ENCODE measurements around the gene DPF3. TPM values are rescaled to one million over a fixed set of nuclear protein-coding genes. Genes with fewer than 3 reads are reported as not detected.
A peak's percentile ranks its signal among the peaks of the same experiment; 100 is the strongest.

The DPF3 gene
- total and polyA plus RNA-seq, 4 donors: 0.17 to 3.9 (median 0.52) TPM

- no peak overlapping the region for H3K9ac ChIP-seq (ENCODE audit: insufficient read depth in 1 of 2, low read length in 2 of 2)
- WGBS, 2 donors: 81 to 85% methylated on average over 7 of the region's 7 CpGs
- no peaks in the 10 kb centered on the region for H3K27me3 ChIP-seq (ENCODE audit: control insufficient read depth in 3 of 3, insufficient read depth in 3 of 3, low read length in 2 of 3)
- no peak for TF ChIP-seq CTCF (IDR thresholded peaks at IDR 0.05; ENCODE audit: control extremely low read depth, extremely low read depth)
- H3K27ac ChIP-seq (ENCODE audit: low read depth in 1 of 2, low read length in 1 of 2): no peak overlapping the region
- H3K4me1 ChIP-seq (ENCODE audit: control insufficient read depth in 5 of 5, insufficient read depth in 5 of 5, low read length in 5 of 5): peaks cover 0 to 8% (median 2%) of the 10 kb centered on the region in 5 donors
- DNase-seq (no peak), ATAC-seq (ENCODE audit: insufficient read depth, low FRiP score) (no peak)
- H3K9me3 ChIP-seq (ENCODE audit: control insufficient read depth in 4 of 4, insufficient read depth in 3 of 4, low read length in 3 of 4): no peaks in the 10 kb centered on the region
- no peak overlapping the region for H3K4me3 ChIP-seq
- no peaks in the 10 kb centered on the region for H3K36me3 ChIP-seq (ENCODE audit: control insufficient read depth in 4 of 4, insufficient read depth in 4 of 4, low read length in 4 of 4)
Measured at GRCh38 chr14:72793156-72793939, 100.6 kb downstream of the DPF3 start.

- Histone ChIP-seq H3K4me1 (ENCODE audit: control insufficient read depth in 5 of 5, insufficient read depth in 5 of 5, low read length in 5 of 5) (peaks cover 0 to 8% (median 2%) of the 10 kb centered on the region in 5 donors), H3K4me3 (no peak overlapping the region), H3K27ac (ENCODE audit: low read depth in 1 of 2, low read length in 1 of 2) (peak overlapping the region in 1 of 2 donors; percentile 82), H3K9ac (ENCODE audit: insufficient read depth in 1 of 2, low read length in 2 of 2) (no peak overlapping the region), H3K9me3 (ENCODE audit: control insufficient read depth in 4 of 4, insufficient read depth in 3 of 4, low read length in 3 of 4) (no peaks in the 10 kb centered on the region), H3K27me3 (ENCODE audit: control insufficient read depth in 3 of 3, insufficient read depth in 3 of 3, low read length in 2 of 3) (no peaks in the 10 kb centered on the region), H3K36me3 (ENCODE audit: control insufficient read depth in 4 of 4, insufficient read depth in 4 of 4, low read length in 4 of 4) (no peaks in the 10 kb centered on the region)
- ATAC-seq (ENCODE audit: insufficient read depth, low FRiP score) (no peak), DNase-seq (peak in 1 of 3 donors; percentile 44)
- 71 to 84% methylated on average over 16 of the region's 16 CpGs for WGBS, 2 donors
- TF ChIP-seq CTCF (IDR thresholded peaks at IDR 0.05; ENCODE audit: control extremely low read depth, extremely low read depth): no peak
Measured at GRCh38 chr14:72792051-72792788, 101.7 kb downstream of the DPF3 start.

GRCh38 chr14:72790887-72791566, 102.9 kb downstream of the DPF3 start:
- Histone ChIP-seq H3K4me1 (ENCODE audit: control insufficient read depth in 5 of 5, insufficient read depth in 5 of 5, low read length in 5 of 5) (peaks cover 0 to 8% (median 2%) of the 10 kb centered on the region in 5 donors), H3K36me3 (ENCODE audit: control insufficient read depth in 4 of 4, insufficient read depth in 4 of 4, low read length in 4 of 4) (no peaks in the 10 kb centered on the region), H3K27me3 (ENCODE audit: control insufficient read depth in 3 of 3, insufficient read depth in 3 of 3, low read length in 2 of 3) (no peaks in the 10 kb centered on the region), H3K4me3 (no peak overlapping the region), H3K9me3 (ENCODE audit: control insufficient read depth in 4 of 4, insufficient read depth in 3 of 4, low read length in 3 of 4) (no peaks in the 10 kb centered on the region), H3K9ac (ENCODE audit: insufficient read depth in 1 of 2, low read length in 2 of 2) (no peak overlapping the region), H3K27ac (ENCODE audit: low read depth in 1 of 2, low read length in 1 of 2) (peak overlapping the region in 1 of 2 donors; percentile 82)
- DNase-seq (no peak), ATAC-seq (ENCODE audit: insufficient read depth, low FRiP score) (no peak)
- no peak for TF ChIP-seq CTCF (IDR thresholded peaks at IDR 0.05; ENCODE audit: control extremely low read depth, extremely low read depth)
- WGBS, 2 donors: 79 to 80% methylated on average over 10 of the region's 10 CpGs

Measured in lung (tissue), 12 donors.